ENCODE measurements around the gene SYT15B. TPM values are rescaled to one million over a fixed set of nuclear protein-coding genes. Genes with fewer than 3 reads are reported as not detected.
"Not testable (repeated sequence)": the region's sequence is repeated elsewhere in the genome, so short reads cannot be mapped to it uniquely, and the experiment has no call there.

The SYT15B gene
- 1.5 TPM for polyA plus RNA-seq
- long read RNA-seq, donor 1: 0 reads
- long read RNA-seq, donor 2: 0 reads
- long read RNA-seq, donor 3: 0 reads
- long read RNA-seq, donor 4: 0 reads
- long read RNA-seq, donor 5: 0 reads
- long read RNA-seq, donor 6: 0 reads
- long read RNA-seq, donor 7: 0 reads
- long read RNA-seq, donor 8: 0 reads
- long read RNA-seq, donor 9: 0 reads
- long read RNA-seq, donor 10: 0 reads
- long read RNA-seq, donor 11: 0 reads

GRCh38 chr10:47763554-47764175, at the start of gene SYT15B:
SYT15B (minus strand) TSS chr10:47763592; CDS start chr10:47762640, 952 bp downstream.
- not testable (repeated sequence) for H3K4me1 ChIP-seq (ENCODE audit: control insufficient read depth, insufficient read depth, low read length); H3K4me3 ChIP-seq (ENCODE audit: low read length); H3K9me3 ChIP-seq (ENCODE audit: control insufficient read depth, low read depth, low read length); H3K27ac ChIP-seq (ENCODE audit: low read length); H3K36me3 ChIP-seq (ENCODE audit: control insufficient read depth, insufficient read depth, low read length); DNase-seq; H3K27me3 ChIP-seq (ENCODE audit: control insufficient read depth, insufficient read depth, low read length)
- WGBS (ENCODE audit: insufficient coverage, low lambda C conversion rate): no CpG with 5 or more reads among the region's 33 CpGs

- H3K4me3 ChIP-seq (ENCODE audit: low read length); H3K27me3 ChIP-seq (ENCODE audit: control insufficient read depth, insufficient read depth, low read length); H3K27ac ChIP-seq (ENCODE audit: low read length); H3K4me1 ChIP-seq (ENCODE audit: control insufficient read depth, insufficient read depth, low read length); H3K9me3 ChIP-seq (ENCODE audit: control insufficient read depth, low read depth, low read length); H3K36me3 ChIP-seq (ENCODE audit: control insufficient read depth, insufficient read depth, low read length); DNase-seq: not testable (repeated sequence)
- no CpG with 5 or more reads among the region's 4 CpGs for WGBS (ENCODE audit: insufficient coverage, low lambda C conversion rate)
These were observed 16.2 kb upstream of the SYT15B start for GRCh38 chr10:47779590-47779989.

- H3K27me3 ChIP-seq (ENCODE audit: control insufficient read depth, insufficient read depth, low read length); H3K4me3 ChIP-seq (ENCODE audit: low read length); H3K27ac ChIP-seq (ENCODE audit: low read length); H3K9me3 ChIP-seq (ENCODE audit: control insufficient read depth, low read depth, low read length); H3K36me3 ChIP-seq (ENCODE audit: control insufficient read depth, insufficient read depth, low read length); H3K4me1 ChIP-seq (ENCODE audit: control insufficient read depth, insufficient read depth, low read length): not testable (repeated sequence)
- peak; percentile 41 to 73 for DNase-seq
- no CpG with 5 or more reads among the region's 6 CpGs for WGBS (ENCODE audit: insufficient coverage, low lambda C conversion rate)
These were observed 12.2 kb upstream of the SYT15B start for GRCh38 chr10:47775361-47776231.

GRCh38 chr10:47770745-47771144, 7.4 kb upstream of the SYT15B start:
- not testable (repeated sequence) for H3K9me3 ChIP-seq (ENCODE audit: control insufficient read depth, low read depth, low read length); H3K36me3 ChIP-seq (ENCODE audit: control insufficient read depth, insufficient read depth, low read length); H3K27ac ChIP-seq (ENCODE audit: low read length); H3K4me1 ChIP-seq (ENCODE audit: control insufficient read depth, insufficient read depth, low read length); H3K4me3 ChIP-seq (ENCODE audit: low read length); DNase-seq; H3K27me3 ChIP-seq (ENCODE audit: control insufficient read depth, insufficient read depth, low read length)
- no CpG with 5 or more reads among the region's 2 CpGs for WGBS (ENCODE audit: insufficient coverage, low lambda C conversion rate)

- H3K9me3 ChIP-seq (ENCODE audit: control insufficient read depth, low read depth, low read length); H3K4me3 ChIP-seq (ENCODE audit: low read length); H3K4me1 ChIP-seq (ENCODE audit: control insufficient read depth, insufficient read depth, low read length); H3K36me3 ChIP-seq (ENCODE audit: control insufficient read depth, insufficient read depth, low read length); H3K27me3 ChIP-seq (ENCODE audit: control insufficient read depth, insufficient read depth, low read length); H3K27ac ChIP-seq (ENCODE audit: low read length): not testable (repeated sequence)
- DNase-seq: peak in 1 of 2 donors; percentile 0
- WGBS (ENCODE audit: insufficient coverage, low lambda C conversion rate): no CpG with 5 or more reads among the region's 7 CpGs
These were observed 5.3 kb upstream of the SYT15B start for GRCh38 chr10:47768578-47769115.

- H3K9me3 ChIP-seq (ENCODE audit: control insufficient read depth, low read depth, low read length); H3K36me3 ChIP-seq (ENCODE audit: control insufficient read depth, insufficient read depth, low read length); H3K27me3 ChIP-seq (ENCODE audit: control insufficient read depth, insufficient read depth, low read length); H3K4me3 ChIP-seq (ENCODE audit: low read length); H3K4me1 ChIP-seq (ENCODE audit: control insufficient read depth, insufficient read depth, low read length); H3K27ac ChIP-seq (ENCODE audit: low read length): not testable (repeated sequence)
- DNase-seq: peak in 1 of 2 donors; percentile 0
- no CpG with 5 or more reads among the region's 3 CpGs for WGBS (ENCODE audit: insufficient coverage, low lambda C conversion rate)
These were observed 4.7 kb upstream of the SYT15B start for GRCh38 chr10:47768085-47768484.

- DNase-seq; H3K27me3 ChIP-seq (ENCODE audit: control insufficient read depth, insufficient read depth, low read length); H3K9me3 ChIP-seq (ENCODE audit: control insufficient read depth, low read depth, low read length); H3K27ac ChIP-seq (ENCODE audit: low read length); H3K36me3 ChIP-seq (ENCODE audit: control insufficient read depth, insufficient read depth, low read length); H3K4me1 ChIP-seq (ENCODE audit: control insufficient read depth, insufficient read depth, low read length); H3K4me3 ChIP-seq (ENCODE audit: low read length): not testable (repeated sequence)
- WGBS (ENCODE audit: insufficient coverage, low lambda C conversion rate): no CpG with 5 or more reads among the region's 5 CpGs
These were observed 3.8 kb upstream of the SYT15B start for GRCh38 chr10:47767236-47767635.

- not testable (repeated sequence) for H3K27ac ChIP-seq (ENCODE audit: low read length); DNase-seq; H3K9me3 ChIP-seq (ENCODE audit: control insufficient read depth, low read depth, low read length); H3K4me3 ChIP-seq (ENCODE audit: low read length); H3K4me1 ChIP-seq (ENCODE audit: control insufficient read depth, insufficient read depth, low read length); H3K27me3 ChIP-seq (ENCODE audit: control insufficient read depth, insufficient read depth, low read length); H3K36me3 ChIP-seq (ENCODE audit: control insufficient read depth, insufficient read depth, low read length)
- no CpG with 5 or more reads among the region's 4 CpGs for WGBS (ENCODE audit: insufficient coverage, low lambda C conversion rate)
These were observed 1.8 kb upstream of the SYT15B start for GRCh38 chr10:47765232-47765631.

GRCh38 chr10:47762674-47763553, 478 bp downstream of the SYT15B start:
- H3K4me3 ChIP-seq (ENCODE audit: low read length); H3K27ac ChIP-seq (ENCODE audit: low read length); H3K9me3 ChIP-seq (ENCODE audit: control insufficient read depth, low read depth, low read length); H3K4me1 ChIP-seq (ENCODE audit: control insufficient read depth, insufficient read depth, low read length); H3K36me3 ChIP-seq (ENCODE audit: control insufficient read depth, insufficient read depth, low read length); H3K27me3 ChIP-seq (ENCODE audit: control insufficient read depth, insufficient read depth, low read length): not testable (repeated sequence)
- whole genome bisulfite sequencing (ENCODE audit: insufficient coverage, low lambda C conversion rate): no CpG with 5 or more reads among the region's 80 CpGs
- peak in 1 of 2 donors; percentile 1 for DNase-seq

GRCh38 chr10:47758855-47759254, 4.5 kb downstream of the SYT15B start:
- H3K4me1 ChIP-seq (ENCODE audit: control insufficient read depth, insufficient read depth, low read length); H3K27ac ChIP-seq (ENCODE audit: low read length); H3K4me3 ChIP-seq (ENCODE audit: low read length); DNase-seq; H3K36me3 ChIP-seq (ENCODE audit: control insufficient read depth, insufficient read depth, low read length); H3K27me3 ChIP-seq (ENCODE audit: control insufficient read depth, insufficient read depth, low read length); H3K9me3 ChIP-seq (ENCODE audit: control insufficient read depth, low read depth, low read length): not testable (repeated sequence)
- no CpG with 5 or more reads among the region's 11 CpGs for WGBS (ENCODE audit: insufficient coverage, low lambda C conversion rate)
